ENCODE results near the gene SPHK2.

DNA sequence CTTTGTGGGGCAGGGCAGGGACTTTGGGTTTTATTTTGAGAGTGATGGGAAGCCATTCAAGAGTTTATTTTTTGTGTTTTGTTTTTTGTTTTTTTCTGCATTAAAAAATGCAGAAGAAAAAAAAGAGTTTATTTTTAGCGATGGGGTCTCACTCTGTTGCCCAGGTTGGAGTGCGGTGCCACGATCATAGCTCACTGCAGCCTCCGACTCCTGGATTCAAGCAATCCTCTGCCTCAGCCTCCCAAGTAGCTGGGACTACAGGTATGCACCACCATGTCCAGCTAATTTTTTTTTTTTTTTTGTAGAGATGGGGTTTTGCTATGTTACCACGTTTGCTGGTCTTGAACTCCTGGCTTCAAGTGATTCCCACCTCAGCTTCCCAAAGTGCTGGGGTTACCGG, 39.2 kb downstream of the SPHK2 start:
- TF ChIP-seq, protein P1, sequence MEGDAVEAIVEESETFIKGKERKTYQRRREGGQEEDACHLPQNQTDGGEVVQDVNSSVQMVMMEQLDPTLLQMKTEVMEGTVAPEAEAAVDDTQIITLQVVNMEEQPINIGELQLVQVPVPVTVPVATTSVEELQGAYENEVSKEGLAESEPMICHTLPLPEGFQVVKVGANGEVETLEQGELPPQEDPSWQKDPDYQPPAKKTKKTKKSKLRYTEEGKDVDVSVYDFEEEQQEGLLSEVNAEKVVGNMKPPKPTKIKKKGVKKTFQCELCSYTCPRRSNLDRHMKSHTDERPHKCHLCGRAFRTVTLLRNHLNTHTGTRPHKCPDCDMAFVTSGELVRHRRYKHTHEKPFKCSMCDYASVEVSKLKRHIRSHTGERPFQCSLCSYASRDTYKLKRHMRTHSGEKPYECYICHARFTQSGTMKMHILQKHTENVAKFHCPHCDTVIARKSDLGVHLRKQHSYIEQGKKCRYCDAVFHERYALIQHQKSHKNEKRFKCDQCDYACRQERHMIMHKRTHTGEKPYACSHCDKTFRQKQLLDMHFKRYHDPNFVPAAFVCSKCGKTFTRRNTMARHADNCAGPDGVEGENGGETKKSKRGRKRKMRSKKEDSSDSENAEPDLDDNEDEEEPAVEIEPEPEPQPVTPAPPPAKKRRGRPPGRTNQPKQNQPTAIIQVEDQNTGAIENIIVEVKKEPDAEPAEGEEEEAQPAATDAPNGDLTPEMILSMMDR (IDR thresholded peaks at IDR 0.05), result no peak
- no peak for TF ChIP-seq POLR2A (IDR thresholded peaks at IDR 0.05)
